HL-60/S4 treated with phorbol 12-myristate 13-acetate at 8.2 ng/mL for 4 days and 3 days (cell line): ENCODE data around the gene MED13L.

ENCODE experiments used
- in situ Hi-C: fragments of 300-500 bp; cut with MboI; formaldehyde crosslinking; loops from 2 replicates; pipeline ENCODE4 v1.15.0; 2022; ENCODE audit warnings: low sequenced_read_pairs

MED13L gene

GRCh38 chr12:116216022-116216756, 61.3 kb downstream of the MED13L start:
- in situ Hi-C loops, result no loop called here

- in situ Hi-C loops, result no loop called here
Observed at GRCh38 chr12:116215023-116215422, 62.5 kb downstream of the MED13L start.

DNA sequence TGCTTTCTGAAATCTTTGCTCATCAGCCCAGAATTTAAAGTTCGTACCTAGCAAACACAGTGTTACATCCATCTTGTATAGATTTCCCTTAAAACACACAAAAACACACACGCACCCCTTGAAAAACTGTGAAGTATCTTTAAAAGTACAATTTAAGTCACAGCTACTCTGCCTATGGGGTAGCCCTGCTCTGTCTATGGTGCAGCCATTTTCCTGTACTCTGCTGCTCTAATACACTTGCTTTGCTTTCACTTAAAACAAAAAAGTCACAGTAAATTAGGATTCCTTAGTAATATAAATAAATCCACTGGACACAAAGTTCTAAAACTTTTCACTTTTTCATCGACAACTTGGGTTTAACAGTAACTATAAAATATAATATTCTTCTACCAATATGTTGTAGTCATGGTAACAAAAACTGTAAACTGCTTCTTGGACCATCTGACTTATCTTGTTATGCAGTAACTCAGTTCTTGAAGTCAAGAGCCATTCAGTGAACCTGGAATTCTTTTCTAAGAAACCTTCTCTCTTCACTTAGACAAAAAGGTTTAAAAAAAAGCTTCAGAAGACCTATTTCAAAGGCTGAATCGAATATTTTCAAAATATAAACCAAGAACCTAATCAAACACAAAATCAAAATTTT, 63.5 kb downstream of the MED13L start:
- in situ Hi-C loops, result no loop called here

DNA sequence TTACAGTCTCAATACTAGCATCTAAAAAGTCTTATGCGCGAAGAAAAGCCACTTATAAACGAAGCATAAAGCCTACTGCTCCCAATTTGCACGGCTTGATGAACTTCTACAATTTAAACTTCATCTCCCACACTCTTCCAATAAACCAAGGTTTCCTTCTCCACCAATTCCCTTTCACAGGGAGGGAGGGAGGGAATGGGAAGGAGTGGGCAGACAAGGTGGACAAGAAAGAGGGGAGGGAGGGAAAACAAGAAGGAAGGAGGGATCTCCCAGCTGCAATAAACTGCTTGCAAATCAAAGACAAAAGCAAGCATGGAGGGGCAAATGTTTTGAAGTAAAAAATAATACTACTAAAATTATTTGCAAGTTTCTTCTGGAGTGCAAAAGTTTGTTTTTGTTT, 64.5 kb downstream of the MED13L start:
- in situ Hi-C loops, result no loop called here

- in situ Hi-C loops, result no loop called here
Observed at GRCh38 chr12:116210762-116211161, 66.7 kb downstream of the MED13L start.

DNA sequence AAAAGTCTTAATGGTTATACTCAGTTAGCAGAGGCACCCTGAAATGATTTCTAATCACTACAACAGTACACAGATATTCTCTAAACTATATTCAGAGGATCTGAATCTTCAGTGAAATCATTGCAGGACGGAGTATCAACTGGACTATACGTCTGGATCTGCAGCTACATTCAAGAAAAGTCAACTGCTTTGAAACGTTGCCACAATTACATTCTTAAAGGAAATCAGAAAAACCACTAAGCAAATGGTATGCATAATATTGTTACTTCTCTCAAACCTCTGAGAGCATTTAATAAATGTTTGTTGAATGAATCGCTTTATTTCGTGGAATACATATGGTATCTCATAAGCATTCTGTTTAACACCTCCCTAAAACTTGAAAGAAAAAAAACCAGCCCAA, 67.4 kb downstream of the MED13L start:
- in situ Hi-C loops, result no loop called here

DNA sequence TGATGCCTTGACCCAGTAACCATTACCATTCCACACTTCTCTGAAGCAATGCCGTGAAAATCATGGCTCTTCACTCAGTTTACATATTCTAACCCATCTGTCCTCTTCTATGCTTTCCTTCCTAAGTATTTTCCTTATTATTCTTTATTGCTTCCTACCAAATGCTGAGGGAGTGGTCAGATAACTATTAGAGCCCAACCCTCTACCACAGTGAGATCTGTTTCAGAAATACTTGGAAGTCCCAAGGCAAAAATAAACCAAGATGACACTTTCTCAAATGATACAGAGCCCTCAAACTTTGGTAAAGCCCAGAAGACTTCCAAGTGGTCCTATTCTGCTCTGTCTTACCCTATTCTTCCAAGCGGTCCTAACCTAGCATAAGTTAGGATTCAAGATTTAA, 68.0 kb downstream of the MED13L start:
- in situ Hi-C loops, result no loop called here

- in situ Hi-C loops, result no loop called here
Observed at GRCh38 chr12:116207274-116207673, 70.2 kb downstream of the MED13L start.

DNA sequence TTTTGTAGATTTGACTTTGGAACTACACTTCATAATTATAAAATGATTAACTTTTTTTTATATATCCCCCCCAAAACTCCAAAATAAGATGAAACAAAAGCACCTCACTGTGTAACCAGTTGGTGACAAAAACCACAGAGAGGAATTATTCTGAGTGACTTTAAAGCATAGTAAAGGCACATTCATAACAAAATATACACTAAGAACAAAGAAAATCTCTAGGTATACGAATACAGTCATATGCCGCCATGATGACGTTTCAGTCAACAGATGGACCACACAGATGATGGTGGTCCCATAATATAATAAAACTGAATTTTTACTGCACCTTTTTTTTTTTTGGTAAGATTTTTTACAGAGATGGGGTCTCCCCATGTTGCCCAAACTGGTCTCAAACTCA, 70.7 kb downstream of the MED13L start:
- in situ Hi-C loops, result no loop called here

DNA sequence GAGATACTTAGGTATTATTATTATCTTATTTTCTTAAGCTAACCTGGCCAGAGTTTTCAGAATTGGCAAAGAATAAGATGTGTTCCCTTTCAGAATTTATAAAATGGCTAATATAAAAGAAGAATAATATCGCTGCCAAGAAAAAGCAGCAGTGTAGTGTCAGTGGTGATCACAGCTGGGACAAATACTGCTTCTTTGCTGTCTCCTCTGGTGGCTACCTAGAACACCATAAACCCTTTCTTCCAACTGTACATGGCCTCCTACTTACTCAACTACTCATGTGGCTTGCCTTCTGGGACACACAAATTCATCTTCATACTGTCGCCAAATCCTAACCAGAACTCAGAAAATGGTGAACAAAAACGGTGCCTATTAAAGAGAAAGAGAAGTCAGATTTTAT, 72.7 kb downstream of the MED13L start:
- in situ Hi-C loops, result no loop called here

DNA sequence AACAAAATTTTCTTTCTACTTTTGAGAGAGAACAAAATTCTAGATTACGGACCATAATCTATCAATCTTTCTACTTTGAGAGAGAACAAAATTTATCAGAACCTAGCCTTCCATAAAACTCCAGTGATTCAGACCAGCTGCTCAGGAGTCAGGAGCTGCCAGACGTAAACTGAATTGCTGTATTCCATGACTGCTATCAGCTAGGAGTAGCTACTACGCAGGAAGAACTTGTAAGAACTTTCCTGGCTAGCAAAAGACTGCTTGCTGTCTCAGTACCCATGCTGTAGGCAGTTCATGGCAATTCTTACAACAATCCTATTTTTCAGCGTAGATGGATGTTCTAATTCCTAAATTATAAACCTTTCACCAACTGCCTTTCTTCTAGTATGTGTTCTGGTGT, 73.3 kb downstream of the MED13L start:
- in situ Hi-C loops, result no loop called here

- in situ Hi-C loops, result no loop called here
Observed at GRCh38 chr12:116202940-116203339, 74.6 kb downstream of the MED13L start.

DNA sequence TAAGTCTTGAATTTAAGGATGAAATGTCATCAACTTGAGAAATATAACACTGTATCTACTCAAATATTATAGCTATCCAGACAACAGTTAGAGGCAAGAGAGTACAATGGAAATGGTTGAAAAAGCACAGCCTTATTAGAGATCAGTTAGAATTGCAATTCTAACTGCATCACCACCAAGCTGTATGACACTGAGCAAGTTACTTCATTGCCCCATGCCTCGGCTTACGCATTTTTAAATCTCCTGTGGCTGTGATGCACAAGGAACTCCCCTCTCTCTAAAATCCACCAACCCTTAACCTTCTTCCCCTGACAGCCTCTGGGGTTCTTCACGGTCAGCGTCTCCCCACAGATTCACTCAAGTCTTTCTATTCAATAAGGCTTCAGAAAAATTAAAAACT, 75.1 kb downstream of the MED13L start:
- in situ Hi-C loops, result no loop called here

- in situ Hi-C loops, result no loop called here
Observed at GRCh38 chr12:116201908-116202307, 75.6 kb downstream of the MED13L start.

DNA sequence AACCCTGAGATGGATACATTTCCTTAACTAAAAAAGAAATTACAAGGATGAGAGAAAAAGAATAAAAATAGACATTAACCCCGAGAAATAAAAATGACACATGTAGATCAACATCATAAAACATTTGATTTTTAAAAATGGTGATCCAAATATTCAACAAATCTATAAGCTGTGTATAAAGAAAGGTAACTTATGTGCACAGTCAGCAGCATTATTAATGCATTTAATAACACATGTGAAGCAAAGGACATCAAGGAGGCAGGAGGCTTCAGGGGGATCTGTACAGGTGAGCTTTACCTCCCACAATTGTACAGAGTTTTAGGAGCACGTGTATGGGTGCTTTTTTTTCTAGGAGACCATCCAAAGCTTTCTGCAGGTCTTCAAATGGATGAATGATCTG, 76.1 kb downstream of the MED13L start:
- in situ Hi-C loops, result no loop called here

DNA sequence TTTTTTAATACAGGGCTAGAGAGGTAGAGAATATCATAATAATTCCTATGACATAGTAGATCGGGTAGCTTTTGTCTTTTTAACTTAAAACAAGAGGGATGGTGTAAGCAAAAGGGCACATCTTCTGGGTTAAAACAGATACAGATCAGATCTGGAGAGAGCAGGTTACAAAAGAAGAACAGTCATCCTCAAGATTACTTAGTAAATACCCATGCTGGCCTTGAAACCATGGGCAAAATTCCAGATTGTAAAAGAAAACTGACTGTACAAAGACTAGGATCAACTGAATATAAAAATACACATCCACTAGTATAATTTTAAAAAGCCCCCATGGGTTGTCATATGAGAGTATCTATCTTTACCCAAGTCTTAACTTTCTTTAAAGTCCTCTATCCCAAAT, 76.7 kb downstream of the MED13L start:
- in situ Hi-C loops, result no loop called here

GRCh38 chr12:116199160-116199706, 78.3 kb downstream of the MED13L start:
- in situ Hi-C loops, result no loop called here

GRCh38 chr12:116196752-116197718, 80.5 kb downstream of the MED13L start:
- in situ Hi-C loops, result no loop called here

- in situ Hi-C loops, result no loop called here
Observed at GRCh38 chr12:116196226-116196625, 81.3 kb downstream of the MED13L start.

- in situ Hi-C loops, result no loop called here
Observed at GRCh38 chr12:116194935-116195431, 82.5 kb downstream of the MED13L start.

DNA sequence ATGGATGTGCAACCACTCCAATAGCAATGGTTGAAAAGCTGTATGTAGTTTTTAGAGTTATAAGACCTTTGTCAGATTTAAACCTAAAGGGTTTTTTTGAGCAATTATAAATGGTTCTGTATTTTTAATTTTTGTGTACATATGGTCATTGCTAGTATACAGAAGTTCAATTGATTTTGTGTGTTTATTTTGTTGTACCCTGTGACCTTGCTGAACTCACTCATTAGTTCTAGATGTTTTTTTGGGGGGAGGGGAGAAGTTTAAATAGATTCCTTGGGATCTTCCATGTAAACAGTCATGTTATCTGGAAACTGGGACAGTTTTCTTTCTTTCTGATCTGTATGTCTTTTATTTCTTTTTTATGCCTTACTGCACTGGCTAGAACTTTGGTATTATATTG, 87.8 kb downstream of the MED13L start:
- in situ Hi-C loops, result no loop called here
